ENCODE results near the gene TMEM245.

Gene TMEM245

DNA sequence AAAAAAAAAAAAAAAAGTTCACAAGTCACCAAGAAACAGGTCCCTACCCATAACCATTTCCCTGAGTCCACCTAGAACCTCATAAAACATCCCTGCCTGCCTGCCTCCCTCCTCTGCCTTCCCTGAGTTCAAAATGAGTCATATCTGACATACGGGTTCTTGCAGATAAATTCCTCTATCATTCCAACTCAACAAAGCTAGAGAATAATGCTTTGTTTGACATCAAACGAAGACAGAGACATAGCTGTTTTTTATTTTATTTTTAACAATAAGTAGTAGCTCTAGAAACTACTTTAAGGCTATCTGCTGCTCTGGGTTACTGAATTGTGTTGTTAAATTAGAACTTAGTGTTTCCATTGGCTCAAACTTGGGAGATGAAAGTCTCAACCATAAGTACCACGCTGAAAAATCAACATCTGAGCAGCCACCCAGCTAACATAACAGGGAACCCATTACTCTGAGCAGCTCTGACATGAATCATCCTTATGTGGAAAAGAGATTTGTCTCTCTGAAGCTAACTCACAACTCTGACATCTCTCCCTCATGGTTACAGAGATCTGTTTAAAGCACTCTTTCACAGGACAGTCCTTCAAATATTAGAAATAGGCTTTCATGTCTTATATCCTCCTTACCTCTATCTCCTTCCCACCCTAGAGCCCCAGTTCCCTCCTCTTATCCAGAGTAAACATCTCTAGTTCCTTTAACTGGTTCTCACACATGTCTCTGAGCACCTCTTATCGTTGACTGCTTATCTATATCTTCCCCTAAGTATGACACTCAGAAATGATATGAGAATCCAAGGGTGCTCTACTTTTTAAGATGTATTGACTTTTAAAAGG, 12.1 kb downstream of the TMEM245 start:
- in situ Hi-C loops (cut with MboI; ENCODE audit: low sequenced_read_pairs) = no loop called here

DNA sequence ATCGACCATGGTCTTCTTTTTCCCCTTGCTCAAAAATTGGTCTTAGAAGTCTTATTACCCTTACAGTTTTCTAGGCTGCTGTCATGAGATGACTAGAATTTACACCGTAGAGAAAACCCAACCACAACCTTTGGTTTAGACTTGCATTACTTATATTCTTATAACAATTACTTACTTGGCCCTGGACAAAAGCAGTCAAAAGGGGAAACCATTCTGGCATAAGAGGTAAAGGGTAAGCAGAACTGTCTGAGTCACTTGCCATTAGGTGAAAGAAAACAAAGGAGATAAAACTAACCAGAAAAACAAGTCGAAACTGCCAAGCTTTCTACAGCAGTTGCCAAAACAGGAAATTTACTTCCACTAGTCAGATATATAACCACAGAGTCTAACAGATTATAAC, 17.9 kb downstream of the TMEM245 start:
- in situ Hi-C loops (cut with MboI; ENCODE audit: low sequenced_read_pairs) = no loop called here

DNA sequence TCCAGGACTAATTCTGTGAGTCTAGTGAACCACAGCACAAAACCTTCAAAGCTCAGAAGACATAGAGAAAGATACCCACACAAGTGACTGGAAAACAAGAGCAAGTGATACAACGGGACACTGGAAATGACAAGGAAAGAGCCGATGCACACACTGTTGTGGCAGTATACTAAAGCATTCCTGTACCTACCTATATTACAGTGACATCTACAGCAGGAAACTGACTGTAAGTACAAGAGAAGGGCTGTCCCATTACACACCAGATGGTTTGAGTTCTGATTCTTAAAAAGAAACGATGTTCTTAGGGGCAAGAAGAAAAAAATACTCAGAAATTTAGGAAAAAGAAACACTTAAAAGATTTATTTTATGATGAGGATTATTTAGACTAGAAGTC, 18.5 kb downstream of the TMEM245 start:
- in situ Hi-C loops (cut with MboI; ENCODE audit: low sequenced_read_pairs) = no loop called here

DNA sequence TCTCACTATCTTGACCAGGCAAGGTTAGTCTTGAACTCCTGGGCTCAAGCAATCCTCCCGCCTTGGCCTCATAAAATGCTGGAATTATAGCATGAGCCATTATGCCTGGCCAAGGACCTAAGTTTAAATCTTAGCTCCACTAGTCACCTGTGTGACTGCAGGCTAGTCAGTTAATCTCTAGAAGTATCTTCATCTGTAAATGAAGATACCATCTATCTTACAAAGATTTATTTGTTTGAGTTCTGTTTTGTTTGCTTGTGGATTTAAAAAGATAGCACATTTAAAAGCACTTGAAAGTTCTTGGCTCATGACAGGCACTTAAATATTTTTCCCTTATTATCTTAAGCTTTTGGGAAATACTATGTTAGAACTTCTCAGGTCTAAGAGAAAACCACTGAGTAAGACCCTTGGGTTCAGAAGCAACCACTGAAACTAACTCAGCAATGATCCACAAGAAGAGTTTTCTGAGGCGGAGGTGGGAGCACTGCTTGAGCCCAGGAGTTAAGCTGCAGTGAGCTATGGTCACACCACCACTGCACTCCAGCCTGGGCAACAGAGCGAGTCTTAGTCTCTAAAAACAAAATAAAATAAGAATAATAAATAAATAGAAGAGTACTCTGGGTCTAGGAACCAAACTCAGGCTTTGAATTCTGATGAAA, 19.1 kb downstream of the TMEM245 start:
- in situ Hi-C loops (cut with MboI; ENCODE audit: low sequenced_read_pairs) = no loop called here

DNA sequence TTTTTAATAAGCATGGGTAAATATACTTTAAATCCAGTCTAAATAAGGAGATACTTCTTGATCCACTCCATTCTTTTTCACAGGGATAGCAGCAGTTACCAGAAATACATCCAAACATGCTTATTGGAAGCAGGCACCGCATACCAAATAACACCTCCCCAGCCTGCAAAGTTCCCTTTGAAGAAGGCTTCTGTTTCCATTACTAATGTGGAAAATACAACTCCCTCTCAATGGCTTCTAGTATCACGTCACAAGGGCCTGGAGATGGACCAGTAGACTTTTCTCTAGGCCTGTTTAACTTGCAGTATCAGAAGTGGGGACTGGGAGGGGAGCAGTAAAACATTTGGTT, 20.8 kb downstream of the TMEM245 start:
- in situ Hi-C loops (cut with MboI; ENCODE audit: low sequenced_read_pairs) = no loop called here

DNA sequence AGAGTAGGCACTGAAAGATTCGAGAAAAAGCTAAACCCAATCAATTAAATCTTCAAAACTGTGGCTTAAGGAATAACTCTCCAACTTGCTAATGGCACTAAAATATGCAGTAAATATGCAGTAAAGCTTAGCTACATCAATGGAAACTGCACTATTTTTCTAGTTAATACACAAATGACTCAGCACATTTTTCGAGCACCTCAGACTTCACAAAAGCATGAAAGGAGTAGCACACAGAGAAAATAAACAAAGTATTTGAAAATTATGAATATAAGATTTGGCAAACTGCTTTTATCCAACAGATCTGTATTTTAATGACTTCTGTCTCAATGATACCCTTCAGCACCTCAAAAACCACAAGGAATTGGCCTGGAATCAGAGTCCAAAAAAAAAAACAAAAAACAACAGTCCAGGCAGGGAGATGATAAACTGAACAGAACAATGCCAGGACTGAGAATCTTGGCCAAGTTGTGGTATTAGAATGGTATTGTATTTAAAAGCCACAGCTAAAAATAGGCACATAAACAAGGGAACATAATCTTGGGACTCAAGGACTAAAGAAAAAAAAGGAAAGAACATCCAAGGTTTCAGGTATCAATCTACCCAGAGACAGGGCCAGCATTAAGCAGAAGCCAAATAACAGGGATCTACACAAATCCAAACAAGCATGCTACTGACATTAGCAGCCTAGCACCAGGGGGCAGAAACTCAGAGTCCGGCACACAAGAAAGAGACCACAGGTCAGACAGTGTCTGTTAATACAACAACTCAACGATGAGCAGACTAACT, 21.4 kb downstream of the TMEM245 start:
- in situ Hi-C loops (cut with MboI; ENCODE audit: low sequenced_read_pairs) = no loop called here

DNA sequence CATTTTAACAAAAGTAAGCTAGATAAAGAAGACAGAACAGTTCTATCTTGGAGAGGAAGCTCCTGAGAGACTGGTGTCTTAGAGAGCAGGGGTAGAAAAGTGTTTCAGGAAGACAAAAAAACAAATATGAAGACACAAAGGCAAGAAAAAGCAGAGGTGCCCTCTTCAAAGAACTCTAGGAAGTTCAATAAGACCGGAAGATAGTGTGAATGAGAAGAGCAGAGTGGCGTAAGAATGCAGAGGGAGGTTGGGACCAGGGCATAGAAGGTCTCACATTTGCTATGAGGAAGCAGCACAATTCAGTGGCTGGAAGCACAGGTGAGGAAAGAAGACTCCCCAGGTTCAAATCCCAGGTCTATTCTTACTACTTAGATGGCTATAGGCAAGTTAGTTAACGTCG, 22.6 kb downstream of the TMEM245 start:
- in situ Hi-C loops (cut with MboI; ENCODE audit: low sequenced_read_pairs) = no loop called here

DNA sequence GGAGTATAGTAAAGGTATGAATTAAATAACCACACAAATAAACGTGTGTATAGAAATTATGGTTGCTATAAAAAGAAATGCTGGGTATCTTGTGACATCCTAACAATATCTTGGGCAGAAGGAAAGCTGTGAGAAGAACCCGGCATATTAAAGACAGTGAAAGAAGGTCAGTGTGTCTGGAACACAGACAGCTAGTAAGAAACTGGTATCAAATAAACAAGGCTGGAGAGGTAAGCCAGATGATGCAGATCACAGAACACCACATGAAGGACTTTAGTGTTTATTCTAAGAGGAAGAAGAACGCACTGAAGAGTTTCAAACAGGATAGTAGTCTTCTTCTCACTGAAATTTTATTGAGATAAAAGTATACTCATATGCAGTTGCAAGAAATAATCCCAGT, 24.4 kb downstream of the TMEM245 start:
- in situ Hi-C loops (cut with MboI; ENCODE audit: low sequenced_read_pairs) = no loop called here

DNA sequence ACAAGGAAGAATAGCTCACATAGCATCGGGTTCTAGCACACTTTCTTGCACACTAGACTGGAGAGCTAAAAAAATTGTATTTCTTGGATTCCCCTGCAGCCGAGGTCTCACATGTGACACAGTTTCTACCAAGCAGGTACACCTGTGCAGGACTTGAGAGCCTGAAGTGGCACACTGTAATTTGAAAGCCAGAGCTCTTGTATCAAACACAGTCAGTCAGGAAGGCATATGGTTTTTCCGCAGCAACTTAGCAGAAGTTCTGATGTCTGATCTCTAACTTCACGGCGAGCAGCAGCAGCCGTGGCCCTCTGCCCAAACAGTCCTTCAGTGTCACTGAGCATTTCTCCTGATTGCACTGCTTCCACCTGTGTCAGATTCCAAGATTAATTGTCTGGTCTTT, 25.5 kb downstream of the TMEM245 start:
- in situ Hi-C loops (cut with MboI; ENCODE audit: low sequenced_read_pairs) = no loop called here

DNA sequence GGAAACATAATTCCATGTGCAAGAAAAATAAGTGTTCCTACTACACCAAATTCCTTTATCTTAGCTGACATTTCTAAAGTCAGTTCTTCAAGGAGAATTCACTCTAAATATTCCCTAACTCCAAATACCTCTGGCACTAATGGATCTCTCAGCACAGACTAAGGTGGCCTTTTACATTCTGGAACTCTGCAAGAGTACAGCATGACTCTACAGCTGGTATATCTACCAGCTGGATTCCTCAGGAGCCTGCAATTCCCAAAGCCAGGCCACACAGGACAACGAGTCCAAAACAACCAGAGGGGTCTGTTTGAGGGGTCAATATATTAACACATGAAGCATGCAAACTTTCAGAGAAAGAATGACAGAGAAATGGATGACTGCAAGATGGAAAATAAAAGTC, 27.2 kb downstream of the TMEM245 start:
- in situ Hi-C loops (cut with MboI; ENCODE audit: low sequenced_read_pairs) = no loop called here

DNA sequence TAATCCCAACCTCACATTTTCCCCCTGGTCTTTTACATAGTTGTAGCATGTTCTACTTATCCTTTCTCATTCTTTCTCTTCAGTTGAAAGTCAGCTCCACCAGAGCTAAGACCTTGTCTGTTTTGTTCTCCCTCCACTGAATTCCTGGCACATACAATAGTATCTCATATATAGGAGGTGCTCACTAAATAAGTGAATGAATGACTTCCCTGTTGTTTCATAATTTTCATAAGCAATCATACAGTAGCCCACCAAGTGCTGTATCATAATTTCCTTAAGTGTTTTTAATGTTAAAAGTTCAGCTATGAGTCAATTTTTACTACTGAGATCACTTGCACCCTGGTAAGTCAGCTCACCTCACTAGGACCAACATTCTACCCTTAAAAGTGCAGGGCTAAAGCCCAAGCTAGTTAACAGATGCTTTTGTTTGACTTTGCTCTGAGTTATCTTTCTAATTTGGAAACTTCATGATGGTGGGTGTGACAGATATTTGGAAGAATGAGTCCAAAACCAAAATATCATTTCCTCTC, 27.6 kb downstream of the TMEM245 start:
- in situ Hi-C loops (cut with MboI; ENCODE audit: low sequenced_read_pairs) = no loop called here

DNA sequence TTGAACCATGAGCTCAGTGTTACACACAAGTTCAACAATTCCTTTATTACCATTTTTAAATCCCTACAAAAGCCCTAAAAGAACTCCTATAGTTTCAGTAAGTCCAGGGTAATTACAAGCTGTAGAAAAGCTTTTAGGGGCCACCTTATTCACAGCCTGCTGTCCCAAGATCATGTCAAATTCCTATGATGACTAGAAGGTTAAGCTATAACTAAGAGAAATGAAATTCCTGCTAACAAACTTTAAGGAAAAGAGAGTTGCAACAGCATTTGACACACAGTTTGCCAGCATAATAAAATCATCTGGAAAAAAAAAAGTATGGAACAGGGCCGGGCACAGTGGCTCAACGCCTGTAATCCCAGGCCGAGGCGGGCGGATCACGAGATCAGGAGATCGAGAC, 31.5 kb downstream of the TMEM245 start:
- in situ Hi-C loops (cut with MboI; ENCODE audit: low sequenced_read_pairs) = no loop called here

DNA sequence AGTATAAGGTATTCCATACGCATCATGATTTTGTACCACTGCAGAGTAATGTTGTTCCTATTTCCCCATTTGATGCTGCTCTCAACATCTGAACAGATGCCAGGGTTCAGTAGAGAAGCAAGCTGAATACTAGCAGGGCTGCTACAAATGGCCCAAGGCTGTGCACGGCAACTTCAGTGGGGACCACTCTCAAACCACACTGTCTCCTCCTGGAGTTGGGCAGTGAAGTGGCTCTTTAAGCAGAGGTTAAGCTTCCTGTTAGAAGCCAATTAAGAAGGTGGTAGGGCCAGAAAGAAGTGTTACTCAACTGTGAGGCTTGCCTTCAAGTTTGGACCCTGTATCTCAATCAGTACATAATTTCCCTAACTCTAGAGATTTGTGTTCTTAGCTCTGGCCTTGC, 32.0 kb downstream of the TMEM245 start:
- in situ Hi-C loops (cut with MboI; ENCODE audit: low sequenced_read_pairs) = no loop called here

DNA sequence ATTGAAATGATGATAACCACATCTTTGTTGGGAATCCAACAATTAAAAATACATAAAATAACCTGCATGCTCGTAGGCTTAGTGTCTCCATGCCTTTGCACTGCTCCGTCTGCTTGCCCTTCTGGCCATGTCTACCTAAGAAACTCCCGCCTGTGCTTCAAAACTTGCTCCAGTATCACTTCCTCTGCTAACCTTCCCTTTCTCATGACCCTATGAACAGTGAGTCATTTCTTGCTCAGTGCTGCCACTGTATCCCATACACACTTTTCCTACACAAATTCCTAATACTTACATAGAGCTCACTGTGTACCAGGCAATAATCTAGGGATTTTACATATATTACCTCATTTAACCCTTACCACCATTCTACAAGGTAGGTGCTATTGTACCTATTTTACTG, 33.5 kb downstream of the TMEM245 start:
- in situ Hi-C loops (cut with MboI; ENCODE audit: low sequenced_read_pairs) = no loop called here

DNA sequence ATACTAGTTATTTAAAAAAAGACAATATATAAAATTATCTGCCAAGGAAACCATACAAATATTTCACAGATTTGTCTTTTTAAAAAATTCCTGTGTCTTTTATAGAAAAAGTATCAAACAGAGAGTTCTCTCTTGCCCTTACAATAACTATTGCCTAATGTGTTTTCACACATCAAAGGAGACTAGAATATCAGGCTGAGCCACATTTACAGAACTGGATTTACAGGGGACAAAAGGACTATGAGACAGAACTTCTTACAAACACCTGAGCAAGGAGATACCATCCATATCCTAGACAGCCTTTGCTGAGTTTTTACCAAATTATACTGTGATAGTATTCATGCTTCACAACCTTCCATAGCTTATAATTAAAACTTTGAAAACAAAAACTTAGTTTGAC, 34.2 kb downstream of the TMEM245 start:
- in situ Hi-C loops (cut with MboI; ENCODE audit: low sequenced_read_pairs) = no loop called here

DNA sequence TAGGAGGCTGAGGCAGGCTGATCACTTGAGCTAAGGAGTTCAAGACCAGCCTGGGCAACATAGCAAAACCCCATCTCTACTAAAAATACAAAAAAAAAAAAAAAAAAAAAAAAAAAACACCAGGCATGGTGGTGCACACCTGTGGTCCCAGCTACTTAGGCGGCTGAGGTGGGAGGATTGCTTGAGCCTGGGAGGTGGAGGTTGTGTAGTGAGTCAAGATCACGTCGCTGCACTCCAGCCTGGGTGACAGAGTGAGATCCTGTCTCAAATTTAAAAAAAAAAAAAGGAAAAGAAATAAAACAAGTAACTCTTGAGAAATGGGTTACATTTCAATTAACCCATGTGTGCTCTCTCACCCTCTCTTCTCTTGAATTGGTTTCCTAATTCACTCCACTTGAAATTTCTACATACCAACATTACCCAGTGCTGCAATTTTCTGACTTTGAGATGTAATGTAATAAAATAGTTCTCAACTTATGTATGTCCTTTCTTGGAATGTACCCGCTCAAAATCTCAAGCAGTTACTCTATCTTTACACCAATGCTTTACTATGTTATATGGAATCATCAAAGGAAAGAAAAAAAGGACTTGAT, 35.8 kb downstream of the TMEM245 start:
- in situ Hi-C loops (cut with MboI; ENCODE audit: low sequenced_read_pairs) = no loop called here

DNA sequence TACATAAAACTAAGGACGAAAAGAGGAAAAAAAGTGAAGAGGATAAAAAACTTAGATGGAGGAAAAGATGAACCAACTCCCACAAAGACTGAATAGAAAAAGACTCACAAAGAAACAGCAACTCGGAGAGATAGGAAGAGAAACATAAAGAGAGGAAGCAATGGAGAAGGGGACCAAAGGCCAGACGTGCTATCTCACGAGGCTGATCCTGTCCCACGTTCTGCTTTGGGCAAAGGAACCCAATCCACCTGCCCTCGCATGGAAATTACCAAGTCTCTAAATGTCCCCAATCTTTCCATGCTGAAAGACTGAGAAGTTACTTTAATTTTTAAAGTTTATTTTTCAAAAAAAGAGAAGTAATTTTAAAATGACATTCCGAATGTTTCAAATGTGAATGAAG, 36.6 kb downstream of the TMEM245 start:
- in situ Hi-C loops (cut with MboI; ENCODE audit: low sequenced_read_pairs) = no loop called here

DNA sequence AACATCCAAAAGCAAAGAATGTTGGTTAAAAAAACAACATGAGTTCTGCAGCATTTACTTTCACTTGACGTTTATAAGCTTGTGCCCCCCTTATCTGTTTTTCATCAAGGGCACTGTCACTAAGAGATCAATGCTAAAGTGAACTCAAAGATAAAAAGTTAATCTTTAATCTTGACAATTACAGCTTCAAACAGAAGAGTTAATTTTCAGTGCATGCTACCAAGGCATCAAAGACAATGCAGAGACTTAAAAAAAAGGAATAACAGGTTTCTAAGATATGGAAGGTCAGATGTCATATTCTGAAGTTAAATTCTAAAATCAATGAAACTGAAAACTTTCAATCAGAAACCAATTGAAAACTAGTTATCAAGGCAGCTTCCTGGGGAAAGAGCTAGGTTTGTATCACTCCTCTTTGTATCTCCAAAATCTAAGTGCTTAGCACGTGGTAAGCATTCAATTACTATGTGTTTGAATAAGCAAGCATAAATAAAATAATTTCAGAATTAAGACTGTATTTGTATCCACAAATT, 37.6 kb downstream of the TMEM245 start:
- in situ Hi-C loops (cut with MboI; ENCODE audit: low sequenced_read_pairs) = no loop called here

DNA sequence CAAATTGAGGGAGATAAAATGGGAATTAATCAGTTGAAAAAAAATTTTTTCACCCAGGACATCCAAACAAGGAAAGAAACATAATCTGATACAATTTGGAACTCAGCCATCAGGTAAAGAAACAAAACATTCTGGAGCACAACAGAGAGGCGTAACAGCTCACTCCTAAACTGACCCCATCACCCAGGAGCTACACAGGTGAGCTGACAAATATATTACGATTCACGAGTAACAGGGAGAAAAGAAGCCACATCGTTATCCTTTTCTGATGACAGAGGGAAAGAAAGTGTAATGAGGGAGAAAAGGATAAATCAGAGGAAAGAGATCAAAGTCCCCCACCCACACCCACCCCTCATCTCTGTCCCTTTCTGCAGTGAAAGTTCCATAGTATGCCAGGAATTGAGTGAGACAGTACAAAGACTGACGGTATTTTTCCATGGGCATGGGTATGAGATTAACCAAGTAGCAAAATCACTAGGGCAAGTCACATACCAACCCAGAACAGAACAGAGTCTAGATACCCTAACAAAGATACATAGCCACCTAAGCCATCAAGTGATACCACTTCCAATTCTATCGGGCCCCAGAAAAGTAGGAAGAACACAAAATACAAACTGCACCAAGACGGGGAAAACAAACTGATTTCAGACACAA, 45.4 kb downstream of the TMEM245 start:
- in situ Hi-C loops (cut with MboI; ENCODE audit: low sequenced_read_pairs) = no loop called here

DNA sequence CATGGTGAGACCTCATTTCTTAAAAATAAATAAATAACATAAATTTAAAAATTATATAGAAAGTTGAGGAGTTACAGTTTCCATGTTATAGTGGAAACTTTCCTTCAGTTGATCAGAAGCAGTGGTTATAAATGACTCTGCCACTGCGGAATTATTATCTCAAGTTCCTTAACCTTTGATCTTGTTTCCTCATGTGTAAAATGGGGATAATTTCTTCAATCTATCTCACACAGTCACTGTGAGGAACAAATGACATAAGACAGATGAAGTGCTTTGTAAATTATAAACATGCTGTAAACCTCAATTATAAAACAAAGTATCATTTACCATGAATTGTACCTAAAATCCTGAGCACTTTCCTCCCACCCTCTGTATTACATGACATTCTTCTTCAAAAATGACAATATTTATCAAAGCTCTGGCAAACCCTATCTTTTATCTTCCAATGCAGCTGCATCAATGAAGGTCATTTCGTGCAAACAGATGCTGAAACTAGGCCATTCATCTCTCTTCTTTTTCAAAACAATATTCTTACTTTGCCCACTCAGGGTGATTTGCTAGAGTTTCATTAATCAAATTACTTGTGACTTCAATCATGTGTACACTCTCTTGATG, 46.8 kb downstream of the TMEM245 start:
- in situ Hi-C loops (cut with MboI; ENCODE audit: low sequenced_read_pairs) = no loop called here
